HCT116 (cell line): Measurements from ENCODE around the gene WIZ. TPM values are rescaled to one million over a fixed set of nuclear protein-coding genes. Genes with fewer than 3 reads are reported as not detected.

Experiments
- ATAC-seq: fragments of 200-7000 bp; cut with Tn5 transposase; 2 replicates; pipeline ENCODE4 v1.9.1; 2020; ENCODE audit warnings: mild to moderate bottlenecking, moderate library complexity
- BruUV-seq: library from RNA; stranded (reverse); fragments of 400-500 nt; replicated peaks from 2 replicates; lab custom pipeline; 2021; lab: Mats Ljungman, UMichigan
- CTCF ChIA-PET: fragments of 300-600 bp; sonication (Branson Sonifier 250); formaldehyde crosslinking; loops from one replicate; lab custom pipeline; 2021; ENCODE audit warnings: antibody characterized with exemption; lab: Charles Lee
- POLR2A ChIA-PET: fragments of 300-600, 350-600 bp; sonication (Branson Sonifier 250); formaldehyde crosslinking; loops from one replicate; lab custom pipeline; 2021; ENCODE audit warnings: antibody characterized with exemption; lab: Charles Lee
- RAD21 ChIA-PET, 2 experiments: fragments of 300-600 bp; sonication (Branson Sonifier 250); formaldehyde crosslinking; loops; one replicate each; lab custom pipeline; 2023; ENCODE audit warnings: low total read pairs in 2 of 2; ENCODE audit not compliant: uncharacterized antibody in 2 of 2, unreplicated experiment in 2 of 2, low non-redundant PET in 1 of 2; lab: Charles Lee
- DNase-seq: peaks from one replicate; pipeline ENCODE4 v3.0.0-alpha.2; 2010; ENCODE audit warnings: low read depth, low spot score
- H2AFZ ChIP-seq: fragments of 200-600 bp; shearing (Covaris generic), sonication (generic); 2 replicates; pipeline ENCODE4 v1.6.1; 2017; ENCODE audit warnings: low read depth, mixed run types, mixed read lengths, antibody characterized with exemption, low read length; ENCODE audit not compliant: poor library complexity, severe bottlenecking
- H3K27ac ChIP-seq: 2 replicates; pipeline ENCODE4 v1.5.1; 2012; ENCODE audit warnings: low read depth, low read length
- H3K27me3 ChIP-seq: fragments of 200-600 bp; sonication (generic); 2 replicates; pipeline ENCODE4 v1.6.1; 2016; ENCODE audit warnings: mixed run types, low read length, mixed read lengths; ENCODE audit not compliant: insufficient read depth
- H3K36me3 ChIP-seq, 2 experiments: fragments of 200-500 bp in 1 of 2; fragments of 200-600 bp in 1 of 2; sonication (Bioruptor generic) in 1 of 2; sonication (generic) in 1 of 2; 2 replicates each; pipeline versions ENCODE4 v1.5.1 to v1.6.1; 2014 to 2016; ENCODE audit warnings: low read length in 2 of 2, inconsistent platforms in 1 of 2, mixed read lengths in 1 of 2, mixed run types in 1 of 2; ENCODE audit not compliant: insufficient read depth in 2 of 2, control insufficient read depth in 1 of 2
- H3K4me1 ChIP-seq, 2 experiments: fragments of 200-600 bp in 1 of 2; sonication (generic) in 1 of 2; 2 replicates each; pipeline versions ENCODE4 v1.5.1 to v1.6.1; 2012 to 2017; ENCODE audit warnings: low read length in 2 of 2, inconsistent platforms in 1 of 2, mild to moderate bottlenecking in 1 of 2, mixed read lengths in 1 of 2, mixed run types in 1 of 2, moderate library complexity in 1 of 2; ENCODE audit not compliant: insufficient read depth in 2 of 2, control insufficient read depth in 1 of 2
- H3K4me2 ChIP-seq: fragments of 200-600 bp; sonication (generic); 2 replicates; pipeline ENCODE4 v1.6.1; 2017; ENCODE audit warnings: mixed run types, low read length, mixed read lengths
- H3K4me3 ChIP-seq, 2 experiments: fragments of 200-600 bp in 1 of 2; sonication (generic) in 1 of 2; replicated peaks in 1 of 2; 2 replicates each; pipeline ENCODE4 v1.5.1; 2011 to 2016; ENCODE audit warnings: low read length in 2 of 2, control low read depth in 1 of 2, low read depth in 1 of 2, mild to moderate bottlenecking in 1 of 2, mixed read lengths in 1 of 2, mixed run types in 1 of 2
- H3K79me2 ChIP-seq: fragments of 200-600 bp; sonication (generic); 2 replicates; pipeline ENCODE4 v1.6.1; 2017; ENCODE audit warnings: mild to moderate bottlenecking, mixed run types, low read length, moderate library complexity, mixed read lengths; ENCODE audit not compliant: insufficient read depth
- H3K9ac ChIP-seq: fragments of 200-600 bp; sonication (generic); 2 replicates; pipeline ENCODE4 v1.6.1; 2016; ENCODE audit warnings: low read length, mixed read lengths
- H3K9me2 ChIP-seq: fragments of 200-600 bp; sonication (generic), shearing (Covaris generic); 2 replicates; pipeline ENCODE4 v1.6.1; 2017; ENCODE audit warnings: mixed run types, mild to moderate bottlenecking, moderate library complexity; ENCODE audit not compliant: insufficient read depth
- H3K9me3 ChIP-seq, 2 experiments: fragments of 200-500 bp in 1 of 2; fragments of 200-600 bp in 1 of 2; sonication (Bioruptor generic) in 1 of 2; sonication (generic) in 1 of 2; 2 replicates each; pipeline ENCODE4 v1.6.1; 2014 to 2017; ENCODE audit warnings: low read length in 2 of 2, mixed read lengths in 2 of 2, inconsistent platforms in 1 of 2, low read depth in 1 of 2, mild to moderate bottlenecking in 1 of 2, mixed run types in 1 of 2, moderate library complexity in 1 of 2; ENCODE audit not compliant: control insufficient read depth in 1 of 2, insufficient read depth in 1 of 2
- H4K20me1 ChIP-seq: fragments of 200-600 bp; sonication (generic), shearing (Covaris generic); 2 replicates; pipeline ENCODE4 v1.6.1; 2017; ENCODE audit warnings: mixed run types, mild to moderate bottlenecking, moderate library complexity; ENCODE audit not compliant: insufficient read depth
- ATF3 ChIP-seq: IDR thresholded peaks from 2 replicates; pipeline ENCODE4 v1.6.1; 2012
- CBX3 ChIP-seq: IDR thresholded peaks from 2 replicates; pipeline ENCODE4 v1.6.1; 2012; ENCODE audit warnings: low read depth
- CEBPB ChIP-seq: IDR thresholded peaks from 2 replicates; pipeline ENCODE4 v1.6.1; 2012; ENCODE audit warnings: low read depth
- EZH2 ChIP-seq: fragments of 200-600 bp; sonication (generic); IDR thresholded peaks from 2 replicates; pipeline ENCODE4 v1.6.1; 2017; ENCODE audit warnings: antibody characterized with exemption, mixed run types
- EZH2phosphoT487 ChIP-seq: fragments of 200-600 bp; IDR thresholded peaks from 2 replicates; pipeline ENCODE4 v1.6.1; 2018; ENCODE audit warnings: antibody characterized with exemption, borderline replicate concordance
- FOSL1 ChIP-seq: IDR thresholded peaks from 2 replicates; pipeline ENCODE4 v1.6.1; 2012; ENCODE audit warnings: low read depth
- JUND ChIP-seq: IDR thresholded peaks from 2 replicates; pipeline ENCODE4 v1.6.1; 2012
- MAX ChIP-seq: IDR thresholded peaks from 2 replicates; pipeline ENCODE4 v1.6.1; 2012
- POLR2A ChIP-seq: IDR thresholded peaks from 2 replicates; pipeline ENCODE4 v1.7.0; 2011; ENCODE audit warnings: borderline replicate concordance; ENCODE audit not compliant: insufficient read depth, insufficient read length; ENCODE audit errors: extremely low read depth
- RAD21 ChIP-seq: IDR thresholded peaks from 2 replicates; pipeline ENCODE4 v1.6.1; 2012; ENCODE audit warnings: low read depth, mild to moderate bottlenecking
- SP1 ChIP-seq: IDR thresholded peaks from 2 replicates; pipeline ENCODE4 v1.6.1; 2012; ENCODE audit warnings: low read depth
- SRF ChIP-seq: IDR thresholded peaks from 2 replicates; pipeline ENCODE4 v1.6.1; 2012; ENCODE audit warnings: low read depth
- YY1 ChIP-seq: IDR thresholded peaks from 2 replicates; pipeline ENCODE4 v1.6.1; 2011; ENCODE audit warnings: low read length, low read depth, moderate library complexity, mild to moderate bottlenecking; ENCODE audit not compliant: insufficient replicate concordance; ENCODE audit errors: extremely low read depth
- ZBTB33 ChIP-seq: IDR thresholded peaks from 2 replicates; pipeline ENCODE4 v1.6.1; 2011; ENCODE audit warnings: mild to moderate bottlenecking, low read length, moderate library complexity; ENCODE audit not compliant: insufficient replicate concordance; ENCODE audit errors: extremely low read depth
- ZNF274 ChIP-seq: fragments of 200-500 bp; sonication (Bioruptor generic); IDR thresholded peaks from 2 replicates; pipeline ENCODE4 v1.6.1; 2014; ENCODE audit warnings: mild to moderate bottlenecking, low read depth, low read length, inconsistent platforms
- intact Hi-C: fragments of 100-400 bp; cut with micrococcal nuclease; formaldehyde crosslinking; loops from 2 replicates; pipeline ENCODE4 v1.10.0; 2022
- total RNA-seq: library from RNA; stranded (reverse); gene quantifications from one replicate; pipeline ENCODE4 v1.2.1, GENCODE V29; 2021; ENCODE audit not compliant: unreplicated experiment

The WIZ gene
- total RNA-seq, 1 experiment from 2014 or later, result 28.4 TPM

- Histone ChIP-seq H3K27me3 (no peaks in the 10 kb centered on the region), H3K4me1 (peaks cover 12 to 14% of the 10 kb centered on the region in 2 experiments; a peak in 3 of 4 replicates), H3K9ac (no peak overlapping the region), H3K9me3 (no peaks in the 10 kb centered on the region), H3K27ac (no peak overlapping the region; the same call in 1 of the 2 replicates), H4K20me1 (no peaks in the 10 kb centered on the region), H3K79me2 (peaks cover 54% of the 10 kb centered on the region), H2AFZ (no peak overlapping the region), H3K4me2 (no peak overlapping the region), H3K36me3 (peaks cover 20 to 53% of the 10 kb centered on the region in 2 experiments; a peak in 3 of 4 replicates), H3K4me3 (no peak overlapping the region)
- DNase-seq, result no peak
- no peak for ATAC-seq
- POLR2A ChIA-PET, result no interaction called here
- no TSS peak for BruUV-seq
- RAD21 ChIA-PET, result no interaction called here
- intact Hi-C loops, result no loop called here
- CTCF ChIA-PET, result no interaction called here
- TF ChIP-seq MAX (no peak), ZNF274 (no peak), ATF3 (no peak), EZH2 (no peak), ZBTB33 (no peak), CBX3 (no peak), JUND (no peak), SP1 (no peak), EZH2phosphoT487 (no peak), POLR2A (no peak), FOSL1 (no peak), CEBPB (no peak), YY1 (no peak), SRF (no peak), RAD21 (no peak)
- TF ChIP-seq, all 23 proteins: peak for 0
- H3K9me2 ChIP-seq, result no peaks in the 10 kb centered on the region
Measured at GRCh38 chr19:15427350-15427700, 22.4 kb downstream of the WIZ start.
